ENCODE results near the gene CYP2W1. TPM values are rescaled to one million over a fixed set of nuclear protein-coding genes. Genes with fewer than 3 reads are reported as not detected.

The CYP2W1 gene
- polyA plus RNA-seq, 3 donors = 0.06 TPM; not detected in 2

DNA sequence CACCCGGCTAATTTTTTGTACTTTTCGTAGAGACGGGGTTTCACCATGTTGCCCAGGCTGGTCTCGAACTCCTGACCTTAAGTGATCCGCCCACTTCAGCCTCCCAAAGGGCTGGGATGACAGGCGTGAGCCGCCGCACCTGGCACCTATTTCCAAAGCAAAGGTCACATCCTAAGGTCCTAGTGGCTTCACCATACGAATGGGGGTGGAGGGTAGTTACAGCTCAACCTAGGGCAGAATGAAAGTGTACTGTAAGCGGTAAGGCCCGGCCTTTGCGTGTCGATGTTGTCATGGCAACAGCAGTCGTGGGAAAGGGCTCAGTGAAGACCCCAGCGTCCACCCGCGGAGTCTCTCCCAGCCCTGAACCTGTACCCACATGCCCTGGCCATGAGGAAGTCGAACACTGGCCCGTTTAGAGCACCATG is 6.1 kb upstream of the CYP2W1 start:
- no peak overlapping the region for H3K27ac ChIP-seq (ENCODE audit: low read depth, low read length)
- WGBS, 3 donors = 38 to 86% (median 78%) methylated on average over 19 of the region's 19 CpGs

DNA sequence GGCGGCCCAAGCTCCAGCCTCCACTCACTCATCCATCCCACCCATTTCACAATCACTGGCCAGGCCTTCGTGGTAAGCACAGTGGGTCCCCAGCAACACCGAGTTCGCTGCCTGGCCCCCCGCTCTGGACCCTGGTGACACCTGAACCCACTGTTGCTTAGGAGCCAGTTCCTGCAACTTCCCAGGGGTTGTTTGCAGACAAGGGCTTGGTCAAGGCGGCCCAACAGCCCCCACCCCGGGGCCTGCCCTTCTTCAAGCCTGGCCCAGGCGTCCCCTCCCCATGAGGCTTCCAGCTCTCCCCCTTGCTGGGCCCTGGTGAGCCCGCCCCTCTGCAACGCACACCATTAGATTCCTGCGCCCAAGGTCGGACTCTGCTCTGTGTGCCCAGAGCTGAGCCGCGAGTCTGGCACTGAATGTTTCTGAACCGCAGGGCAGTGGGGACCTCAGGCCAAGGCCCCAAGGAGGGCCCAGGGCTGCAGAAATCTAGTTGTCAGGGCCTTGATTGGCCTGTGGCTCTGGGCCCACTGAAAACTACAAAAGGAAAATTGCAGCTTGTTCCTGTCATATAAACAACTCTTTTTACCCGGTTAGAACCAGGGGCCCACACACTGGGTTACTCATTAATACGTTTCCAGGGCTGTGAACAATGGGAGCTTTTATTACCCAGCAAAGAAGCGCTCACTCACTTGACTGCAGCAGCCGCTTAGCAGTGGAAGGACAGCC is 5.5 kb upstream of the CYP2W1 start:
- WGBS, 3 donors = 28 to 71% (median 69%) methylated on average over 19 of the region's 19 CpGs
- H3K27ac ChIP-seq (ENCODE audit: low read depth, low read length) = no peak overlapping the region

DNA sequence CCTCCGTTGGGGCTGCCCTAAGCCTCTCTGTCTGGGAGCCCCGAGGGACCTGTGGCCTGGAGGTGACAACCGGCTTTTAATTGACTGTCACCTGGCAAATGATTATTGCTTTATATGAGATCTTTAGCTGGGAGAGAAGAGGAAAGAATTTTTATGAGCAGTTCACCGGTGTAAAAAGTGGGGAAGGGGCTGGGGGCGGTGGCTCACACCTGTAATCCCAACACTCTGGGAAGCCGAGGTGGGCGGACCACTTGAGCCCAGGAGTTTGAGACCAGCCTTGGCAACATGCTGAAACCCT is 5.0 kb upstream of the CYP2W1 start:
- WGBS, 3 donors = 41 to 86% (median 74%) methylated on average over 7 of the region's 7 CpGs
- H3K27ac ChIP-seq (ENCODE audit: low read depth, low read length) = no peak overlapping the region

DNA sequence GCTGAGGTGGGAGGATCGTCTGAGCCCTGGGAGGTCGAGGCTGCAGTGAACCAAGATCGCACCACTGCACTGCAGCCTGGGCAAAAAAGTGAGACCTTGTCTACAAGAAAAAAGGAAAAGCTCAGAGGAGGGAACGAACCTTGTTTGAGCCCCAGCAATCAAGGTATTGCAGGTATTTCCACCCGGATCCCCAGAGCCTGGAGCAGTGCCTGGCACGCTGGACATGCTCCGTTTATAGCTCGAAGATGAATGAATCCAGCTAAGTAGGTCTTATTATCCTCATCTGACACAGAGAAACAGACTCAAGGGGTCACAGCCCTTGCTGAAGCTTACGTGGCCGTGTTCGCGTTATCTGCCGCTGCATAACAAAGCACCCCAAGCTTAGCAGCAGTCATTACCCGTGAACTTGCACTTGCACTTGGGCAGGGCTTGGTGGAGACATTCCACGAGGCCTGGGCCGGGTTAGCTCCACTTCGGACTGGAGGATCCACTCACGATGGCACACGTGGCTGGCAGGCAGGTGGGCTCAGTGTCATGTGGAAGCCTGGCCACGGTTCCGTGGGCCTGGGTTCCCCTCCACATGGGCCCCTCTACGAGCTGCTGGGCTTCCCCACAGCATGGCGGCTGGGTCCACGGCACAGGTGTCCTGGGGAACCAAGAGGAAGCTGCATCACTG is 4.4 kb upstream of the CYP2W1 start:
- 68 to 91% (median 87%) methylated on average over 24 of the region's 24 CpGs for WGBS, 3 donors
- no peak overlapping the region for H3K27ac ChIP-seq (ENCODE audit: low read depth, low read length)

DNA sequence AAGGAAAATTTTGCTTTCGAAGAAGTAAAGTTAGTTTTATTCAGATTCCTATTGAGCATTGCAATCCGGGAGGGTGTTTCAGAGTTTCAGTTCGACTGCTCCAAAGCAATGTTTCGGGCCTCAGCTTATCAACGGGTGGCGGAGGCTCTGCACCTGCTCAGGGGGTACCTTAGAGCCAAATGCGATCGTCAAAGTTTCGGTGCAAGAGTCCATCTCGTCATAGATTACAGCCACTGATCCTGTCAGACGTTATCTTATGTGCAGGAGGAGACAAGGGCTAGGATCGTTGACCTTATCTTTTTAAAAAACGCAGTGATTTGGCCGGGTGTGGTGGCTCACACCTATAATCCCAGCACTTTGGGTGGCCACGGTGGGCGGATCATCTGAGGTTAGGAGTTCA is 3.8 kb upstream of the CYP2W1 start:
- no peak overlapping the region for H3K27ac ChIP-seq (ENCODE audit: low read depth, low read length)

DNA sequence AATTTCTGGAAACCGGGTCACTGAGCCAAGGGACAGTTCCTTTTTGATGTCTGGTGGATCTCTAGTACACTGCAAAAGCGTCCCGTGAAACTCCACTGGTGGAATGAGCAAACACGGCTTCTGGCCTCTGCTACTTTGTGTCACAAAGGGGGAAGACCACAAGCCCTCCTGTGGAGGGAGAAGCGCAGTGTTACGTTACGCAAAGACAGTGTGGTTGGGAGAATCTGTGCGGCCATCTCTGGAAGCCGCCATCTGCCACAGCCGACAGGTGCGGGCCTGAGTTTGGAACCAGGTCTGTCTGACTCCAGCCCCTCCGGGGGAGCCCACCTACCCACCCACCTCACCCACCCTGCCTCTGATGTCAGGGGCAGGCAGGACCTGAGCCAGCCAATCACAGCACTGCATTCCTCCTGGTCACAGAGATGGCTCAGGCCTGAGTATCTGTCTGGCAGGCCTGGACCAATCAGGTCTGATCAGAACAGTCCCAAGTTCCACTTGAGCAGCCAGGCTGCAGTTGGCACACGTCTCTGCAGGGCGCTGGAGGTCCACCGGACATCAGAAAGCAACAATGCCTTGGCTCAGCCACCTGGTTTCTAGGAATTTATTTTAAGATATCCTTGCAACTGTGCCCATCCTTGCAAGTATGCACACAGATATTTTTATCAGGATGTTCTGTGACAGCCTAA is 3.0 kb upstream of the CYP2W1 start:
- WGBS, 3 donors = 57 to 82% (median 68%) methylated on average over 15 of the region's 15 CpGs
- no peak overlapping the region for H3K27ac ChIP-seq (ENCODE audit: low read depth, low read length)

More for the DNA sequence above, 3.8 kb upstream of the CYP2W1 start:
- WGBS, 3 donors = 77 to 88% (median 82%) methylated on average over 16 of the region's 16 CpGs

DNA sequence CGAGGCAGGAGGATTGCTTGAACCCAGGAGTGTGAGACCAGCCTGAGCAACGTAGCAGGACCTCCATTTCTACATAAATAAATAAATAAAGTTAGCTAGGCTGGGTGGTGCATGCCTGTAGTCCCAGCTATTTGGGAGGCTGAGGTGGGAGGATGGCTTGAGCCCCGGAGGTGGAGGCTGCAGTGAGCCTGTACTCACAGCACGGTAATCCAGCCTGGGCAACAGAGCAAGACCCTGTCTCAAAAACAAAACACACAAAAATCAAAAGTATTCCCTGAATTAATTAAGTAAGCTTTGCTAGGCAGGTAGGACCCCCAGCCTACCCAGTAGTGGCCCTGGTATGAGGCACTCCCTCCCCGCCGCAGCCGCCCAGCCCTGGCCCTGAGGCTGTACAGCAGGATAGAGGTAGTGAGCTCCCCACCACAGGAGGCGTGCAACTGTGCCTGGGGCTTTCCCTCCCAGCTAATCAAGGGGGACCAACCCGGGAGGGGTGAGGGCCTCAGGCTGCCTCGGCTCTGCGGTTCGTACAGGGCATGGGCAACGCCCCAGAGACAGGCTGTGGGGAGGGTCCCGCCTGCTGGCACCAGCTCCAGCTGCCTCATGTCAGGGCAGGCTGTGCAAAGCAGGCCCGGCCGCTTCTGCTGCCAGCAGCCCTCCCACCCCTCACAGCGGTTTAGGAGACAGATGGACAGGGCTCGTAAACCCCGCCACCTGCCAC is 1.0 kb upstream of the CYP2W1 start:
- no peak overlapping the region for H3K27ac ChIP-seq (ENCODE audit: low read depth, low read length)
- WGBS, 3 donors = 81 to 85% (median 84%) methylated on average over 17 to 19 of the region's 19 CpGs

DNA sequence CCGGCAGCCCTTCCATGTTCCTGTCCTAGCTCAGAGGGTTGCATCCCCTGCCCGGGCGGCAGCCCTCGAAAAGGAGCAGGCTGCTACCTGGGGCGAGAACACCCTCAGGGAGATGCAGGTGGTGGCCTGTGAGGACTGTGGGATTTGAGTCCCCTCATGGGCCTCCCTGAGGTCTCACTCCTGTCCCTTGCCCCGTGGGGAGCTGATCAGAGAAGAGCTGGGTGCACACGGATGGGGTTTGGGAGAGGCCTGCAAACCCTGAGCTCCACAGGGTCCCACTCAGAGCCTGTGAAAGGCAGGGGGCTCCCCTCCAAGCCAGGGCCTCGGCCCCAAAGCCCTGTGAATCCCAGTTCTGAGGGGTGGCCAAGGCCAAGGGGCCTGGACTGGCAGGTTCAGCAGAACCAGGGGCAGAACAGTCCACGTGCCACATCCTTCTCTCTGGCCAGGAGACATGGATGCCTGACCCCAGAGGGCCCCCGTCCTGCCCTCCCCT is 424 bp upstream of the CYP2W1 start:
- 70 to 78% (median 76%) methylated on average over 10 of the region's 10 CpGs for WGBS, 3 donors
- no peak overlapping the region for H3K27ac ChIP-seq (ENCODE audit: low read depth, low read length)

DNA sequence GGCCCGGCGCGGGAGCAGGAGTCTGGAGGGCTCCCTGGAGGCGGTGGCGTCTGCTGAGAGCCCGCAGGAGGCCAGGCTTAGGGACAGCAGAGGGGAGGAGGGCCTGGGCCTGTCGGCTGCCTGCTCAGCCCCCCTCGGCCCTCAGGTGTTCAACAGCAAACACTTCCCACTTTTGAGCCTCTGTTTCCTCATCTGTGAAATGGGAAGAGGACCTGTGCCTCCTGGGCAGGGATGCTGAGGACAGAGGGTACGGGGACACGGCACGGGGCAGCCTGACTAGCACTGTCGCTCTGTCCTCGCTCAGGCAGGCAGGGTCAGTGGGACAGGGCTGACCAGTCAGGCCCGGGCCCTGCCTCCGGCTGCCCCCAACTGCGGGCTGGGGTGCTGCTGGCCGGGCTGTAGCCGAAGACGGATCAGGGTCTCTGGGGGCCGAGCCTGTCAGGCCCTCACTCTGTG is 663 bp downstream of the CYP2W1 start:
- WGBS, 3 donors = 85 to 90% (median 87%) methylated on average over 20 of the region's 20 CpGs

DNA sequence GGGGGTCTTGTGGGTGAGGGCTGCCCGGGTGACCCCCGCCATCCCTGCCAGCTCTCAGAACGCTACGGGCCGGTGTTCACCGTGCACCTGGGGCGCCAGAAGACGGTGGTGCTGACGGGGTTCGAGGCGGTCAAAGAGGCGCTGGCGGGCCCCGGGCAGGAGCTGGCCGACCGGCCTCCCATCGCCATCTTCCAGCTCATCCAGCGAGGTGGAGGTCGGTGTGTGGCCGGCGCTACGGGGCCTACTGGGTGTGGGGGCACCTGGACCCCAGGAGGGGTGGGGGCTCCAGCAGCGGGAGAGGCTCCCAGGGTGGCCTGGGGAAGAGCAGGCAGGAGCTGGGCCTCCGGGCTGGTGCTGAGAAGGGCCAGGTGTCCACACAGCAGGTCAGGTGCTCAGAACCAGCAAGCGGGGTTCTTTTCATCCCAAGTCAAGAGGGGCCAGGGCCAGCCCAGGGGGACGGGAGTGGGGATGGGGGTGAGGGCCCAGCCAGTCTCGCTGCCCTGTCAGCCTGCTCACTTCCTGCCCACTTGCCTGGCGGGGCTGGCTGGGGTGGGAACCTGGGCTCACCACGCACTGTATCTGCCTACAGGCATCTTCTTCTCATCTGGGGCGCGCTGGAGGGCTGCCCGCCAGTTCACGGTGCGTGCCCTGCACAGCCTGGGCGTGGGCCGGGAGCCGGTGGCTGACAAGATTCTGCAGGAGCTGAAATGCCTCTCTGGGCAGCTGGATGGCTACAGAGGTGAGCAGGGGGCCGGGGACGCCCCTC is 1.6 kb downstream of the CYP2W1 start:
- WGBS, 3 donors = 85 to 90% (median 89%) methylated on average over 34 to 39 of the region's 39 CpGs
- H3K27ac ChIP-seq (ENCODE audit: low read depth, low read length) = no peak overlapping the region

More for the DNA sequence above, 663 bp downstream of the CYP2W1 start:
- H3K27ac ChIP-seq (ENCODE audit: low read depth, low read length) = no peak overlapping the region

DNA sequence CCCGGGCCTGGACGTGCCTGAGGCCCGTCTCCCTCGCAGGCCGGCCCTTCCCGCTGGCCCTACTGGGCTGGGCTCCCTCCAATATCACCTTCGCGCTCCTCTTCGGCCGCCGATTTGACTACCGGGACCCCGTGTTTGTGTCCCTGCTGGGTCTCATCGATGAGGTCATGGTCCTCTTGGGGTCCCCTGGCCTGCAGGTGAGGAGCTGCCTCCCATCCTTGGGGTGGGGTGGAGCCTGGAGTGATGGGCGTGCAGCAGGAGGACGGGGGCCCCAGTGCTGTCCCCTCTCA is 2.1 kb downstream of the CYP2W1 start:
- no peak overlapping the region for H3K27ac ChIP-seq (ENCODE audit: low read depth, low read length)
- WGBS, 3 donors = 76 to 84% (median 81%) methylated on average over 10 to 16 of the region's 16 CpGs

DNA sequence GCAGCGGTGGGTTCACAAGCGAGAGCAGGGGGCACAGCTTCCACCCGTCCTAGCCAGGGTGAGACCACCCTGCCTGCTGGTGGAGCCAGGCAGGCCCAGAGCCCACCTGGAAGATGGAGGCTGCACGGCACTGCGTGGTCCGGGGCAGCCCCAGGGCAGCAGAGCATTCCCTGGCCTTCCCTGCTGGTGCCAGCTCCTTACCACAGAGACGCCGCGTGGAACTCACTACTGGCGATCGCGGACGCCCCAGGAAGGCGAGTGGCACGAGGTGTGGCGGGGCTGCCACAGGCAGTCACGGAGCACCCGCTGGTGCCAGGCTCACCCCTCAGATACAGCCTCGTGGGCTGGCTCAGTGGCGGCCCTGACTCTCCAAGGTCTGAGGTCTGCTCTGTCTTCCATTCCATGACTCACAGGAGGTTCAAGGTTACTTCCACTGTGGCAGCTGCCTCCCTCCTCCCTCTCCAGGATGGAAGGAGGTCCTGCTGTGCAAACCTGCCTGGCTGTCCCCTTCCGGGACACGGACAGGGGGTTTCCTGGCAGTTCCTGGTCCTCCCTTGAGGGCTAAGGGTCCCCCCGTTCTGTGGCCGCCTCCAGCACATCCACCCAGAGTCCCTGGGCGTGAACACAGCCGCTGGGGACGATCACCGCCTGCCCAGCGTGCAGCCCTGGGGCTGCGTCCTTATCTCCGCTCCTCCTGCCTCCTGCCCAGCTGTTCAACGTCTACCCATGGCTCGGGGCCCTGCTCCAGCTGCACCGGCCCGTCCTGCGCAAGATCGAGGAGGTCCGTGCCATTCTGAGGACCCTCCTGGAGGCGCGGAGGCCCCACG is 3.1 kb downstream of the CYP2W1 start:
- WGBS, 3 donors = 34 to 54% (median 53%) methylated on average over 41 of the region's 41 CpGs
- no peak overlapping the region for H3K27ac ChIP-seq (ENCODE audit: low read depth, low read length)

DNA sequence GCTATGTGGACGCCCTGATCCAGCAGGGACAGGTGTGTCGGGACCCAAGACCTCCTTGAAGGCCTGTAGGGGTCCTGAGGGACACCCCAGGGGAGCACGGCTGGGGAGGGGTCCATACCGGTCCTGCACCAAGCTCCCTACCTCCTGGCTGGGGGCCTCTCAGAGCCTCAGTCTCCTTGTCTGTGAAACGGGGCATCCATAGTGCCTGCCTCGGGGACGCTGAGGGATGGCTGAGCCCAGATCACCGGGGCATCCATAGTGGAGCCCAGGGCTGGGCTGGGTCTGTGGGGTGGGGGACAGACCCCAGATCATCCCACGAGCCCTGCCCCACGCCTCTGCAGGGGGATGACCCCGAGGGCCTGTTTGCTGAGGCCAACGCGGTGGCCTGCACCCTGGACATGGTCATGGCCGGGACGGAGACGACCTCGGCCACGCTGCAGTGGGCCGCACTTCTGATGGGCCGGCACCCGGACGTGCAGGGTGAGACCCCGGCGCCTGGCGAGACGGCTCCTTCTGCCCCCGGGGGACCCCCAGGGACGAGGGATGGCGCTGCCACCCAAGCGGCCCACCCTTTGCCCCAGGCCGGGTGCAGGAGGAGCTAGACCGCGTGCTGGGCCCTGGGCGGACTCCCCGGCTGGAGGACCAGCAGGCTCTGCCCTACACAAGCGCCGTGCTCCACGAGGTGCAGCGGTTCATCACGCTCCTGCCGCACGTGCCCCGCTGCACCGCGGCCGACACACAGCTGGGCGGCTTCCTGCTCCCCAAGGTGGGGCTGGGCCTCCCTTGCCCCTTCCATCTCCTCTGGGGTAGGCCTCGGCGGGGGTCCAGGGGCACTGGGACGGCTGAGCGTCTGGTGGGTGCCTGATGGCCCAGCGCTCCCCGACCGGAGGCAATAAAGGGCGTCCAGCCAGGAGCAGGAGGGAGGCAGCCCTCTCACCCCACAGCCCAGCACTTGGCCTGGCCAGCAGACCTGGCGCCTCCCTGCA is 4.1 kb downstream of the CYP2W1 start:
- WGBS, 3 donors = 80 to 85% (median 85%) methylated on average over 48 to 56 of the region's 56 CpGs
- no peak overlapping the region for H3K27ac ChIP-seq (ENCODE audit: low read depth, low read length)

DNA sequence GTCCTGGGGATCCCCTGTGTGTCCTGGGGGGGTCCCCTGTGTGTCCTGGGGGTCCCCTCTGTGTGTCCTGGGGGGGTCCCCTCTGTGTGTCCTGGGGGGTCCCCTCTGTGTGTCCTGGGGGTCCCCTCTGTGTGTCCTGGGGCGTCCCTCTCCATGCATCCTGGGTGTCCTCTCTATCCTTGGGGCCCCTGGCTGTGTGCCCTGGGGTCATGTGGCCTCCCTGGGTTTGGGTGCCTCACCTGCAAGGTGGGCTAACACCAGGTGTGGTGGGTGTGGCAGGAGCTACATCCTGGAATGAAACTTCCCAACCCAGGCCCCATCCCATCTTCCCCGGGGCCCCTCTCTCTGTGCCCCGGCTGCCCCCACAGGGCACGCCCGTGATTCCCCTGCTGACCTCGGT is 4.9 kb downstream of the CYP2W1 start:
- no peak overlapping the region for H3K27ac ChIP-seq (ENCODE audit: low read depth, low read length)
- WGBS, 3 donors = 33 to 47% (median 34%) methylated on average over 6 of the region's 6 CpGs

DNA sequence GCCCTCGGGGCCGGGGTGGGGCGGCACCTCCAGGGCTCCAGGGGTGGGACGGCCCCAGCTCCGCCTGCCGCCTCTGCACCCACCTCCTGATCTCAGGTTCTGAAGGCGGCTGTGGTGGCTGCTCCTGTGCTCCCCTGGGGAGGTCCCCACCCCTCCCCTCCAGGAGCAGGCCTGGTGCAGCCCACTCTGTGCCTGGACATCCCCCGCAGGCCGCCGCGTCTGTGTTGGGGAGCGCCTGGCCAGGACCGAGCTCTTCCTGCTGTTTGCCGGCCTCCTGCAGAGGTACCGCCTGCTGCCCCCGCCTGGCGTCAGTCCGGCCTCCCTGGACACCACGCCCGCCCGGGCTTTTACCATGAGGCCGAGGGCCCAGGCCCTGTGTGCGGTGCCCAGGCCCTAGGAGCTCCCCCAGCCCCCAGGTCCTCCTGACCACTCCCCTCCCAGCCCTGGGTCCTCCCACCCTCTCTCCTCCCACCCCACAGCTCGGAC is 5.5 kb downstream of the CYP2W1 start:
- H3K27ac ChIP-seq (ENCODE audit: low read depth, low read length) = no peak overlapping the region
- WGBS, 3 donors = 10 to 41% (median 15%) methylated on average over 22 to 24 of the region's 24 CpGs

DNA sequence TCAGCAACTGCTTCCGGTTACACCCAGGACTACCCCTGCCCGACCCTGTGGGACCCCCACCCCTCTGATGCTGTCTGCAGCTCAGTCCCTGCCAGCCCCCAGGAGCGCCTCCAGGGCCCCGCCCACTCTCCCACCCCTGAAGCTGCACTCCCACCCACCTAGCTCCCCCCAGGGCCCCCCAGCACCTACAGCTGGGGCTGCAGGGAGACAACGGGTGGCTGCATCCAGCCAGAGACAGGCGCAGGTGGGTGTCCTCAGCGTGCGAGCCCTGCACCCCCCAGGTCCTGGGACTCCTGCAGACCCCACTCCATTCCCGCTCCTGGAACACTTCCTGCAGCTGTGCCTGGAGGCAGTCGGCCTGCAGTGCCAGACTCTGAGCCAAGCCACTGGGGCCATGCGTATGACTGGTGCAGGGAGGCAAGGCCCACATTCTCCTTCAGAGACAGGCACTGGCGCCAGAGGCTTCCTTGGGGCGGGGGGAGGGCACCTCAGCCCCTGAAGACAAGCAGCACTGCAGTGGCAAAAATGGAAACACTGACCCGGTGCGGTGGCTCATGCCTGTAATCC is 6.1 kb downstream of the CYP2W1 start:
- 57 to 70% (median 59%) methylated on average over 15 of the region's 15 CpGs for WGBS, 3 donors
- no peak overlapping the region for H3K27ac ChIP-seq (ENCODE audit: low read depth, low read length)

Data from adipose tissue (tissue), 3 donors.